CD4-positive, alpha-beta memory T cell (primary cell): ENCODE results near the gene GPR15. TPM values are rescaled to one million over a fixed set of nuclear protein-coding genes. Genes with fewer than 3 reads are reported as not detected.
A peak's percentile ranks its signal among the peaks of the same experiment; 100 is the strongest.

ENCODE experiments used
- CTCF ChIA-PET: fragments of 350-600 bp; sonication (Branson Sonifier 250); formaldehyde crosslinking; loops from one replicate; lab custom pipeline; 2021; ENCODE audit warnings: inconsistent platforms; ENCODE audit not compliant: partially characterized antibody; lab: Charles Lee
- POLR2A ChIA-PET: fragments of 350-600 bp; sonication (Branson Sonifier 250); formaldehyde crosslinking; loops from one replicate; lab custom pipeline; 2021; ENCODE audit not compliant: partially characterized antibody; lab: Charles Lee
- DNase-seq, 5 donors: peaks; one replicate each; pipeline versions ENCODE4 v3.0.0 to v3.0.0-alpha.2; 2020 to 2022; ENCODE audit warnings: mixed read lengths in 1 of 5
- H3K27ac ChIP-seq: one replicate; pipeline ENCODE4 v1.7.0; 2013; ENCODE audit warnings: low read depth, low read length
- H3K27me3 ChIP-seq: 2 replicates; pipeline ENCODE4 v1.7.0; 2013; ENCODE audit warnings: mild to moderate bottlenecking, low read length, moderate library complexity; ENCODE audit not compliant: insufficient read depth
- H3K36me3 ChIP-seq: 2 replicates; pipeline ENCODE4 v1.7.0; 2013; ENCODE audit warnings: mild to moderate bottlenecking, low read length, moderate library complexity; ENCODE audit not compliant: insufficient read depth
- H3K4me1 ChIP-seq: 2 replicates; pipeline ENCODE4 v1.7.0; 2013; ENCODE audit warnings: mild to moderate bottlenecking, low read length, moderate library complexity; ENCODE audit not compliant: insufficient read depth
- H3K4me3 ChIP-seq, 2 donors: one replicate each; pipeline ENCODE4 v1.7.0; 2013; ENCODE audit warnings: low read length in 2 of 2, mild to moderate bottlenecking in 1 of 2
- H3K9me3 ChIP-seq, 2 donors: one replicate each; pipeline ENCODE4 v1.7.0; 2013; ENCODE audit warnings: low read length in 2 of 2, control low read depth in 1 of 2; ENCODE audit not compliant: control insufficient read depth in 1 of 2
- H3K27ac Mint-ChIP-seq, 7 donors: one replicate each; pipeline ENCODE4 v1.8.0; 2020 to 2021; ENCODE audit warnings: mixed read lengths in 7 of 7, mild to moderate bottlenecking in 6 of 7, inconsistent platforms in 3 of 7, moderate library complexity in 3 of 7
- H3K27me3 Mint-ChIP-seq, 2 donors: one replicate each; pipeline ENCODE4 v1.8.0; 2020 to 2021; ENCODE audit warnings: mixed read lengths in 2 of 2
- H3K36me3 Mint-ChIP-seq, 2 donors: one replicate each; pipeline ENCODE4 v1.8.0; 2020 to 2021; ENCODE audit warnings: mixed read lengths in 2 of 2, inconsistent platforms in 1 of 2, mild to moderate bottlenecking in 1 of 2
- H3K4me1 Mint-ChIP-seq, 4 donors: one replicate each; pipeline ENCODE4 v1.8.0; 2020 to 2021; ENCODE audit warnings: mixed read lengths in 4 of 4, mild to moderate bottlenecking in 1 of 4
- H3K4me3 Mint-ChIP-seq, 8 donors: one replicate each; pipeline ENCODE4 v1.8.0; 2020 to 2021; ENCODE audit warnings: mixed read lengths in 8 of 8, mild to moderate bottlenecking in 7 of 8, moderate library complexity in 6 of 8, inconsistent platforms in 3 of 8
- H3K9me3 Mint-ChIP-seq, 8 donors: one replicate each; pipeline ENCODE4 v1.8.0; 2020 to 2021; ENCODE audit warnings: mixed read lengths in 8 of 8, mild to moderate bottlenecking in 5 of 8, inconsistent platforms in 3 of 8, moderate library complexity in 1 of 8
- intact Hi-C: fragments of 100-400 bp; cut with micrococcal nuclease; formaldehyde crosslinking; loops from one replicate; pipeline ENCODE4 v1.15.1; 2023
- polyA plus RNA-seq, 2 donors: library from polyadenylated mRNA; unstranded; fragments of 300-500 nt; fragmentation: Illumina TruSeq; gene quantifications; one replicate each; pipeline ENCODE4 v1.2.3, GENCODE V29; 2021
- total RNA-seq, 2 experiments: library from RNA; stranded (reverse); gene quantifications; one replicate each; pipeline ENCODE4 v1.2.3, GENCODE V29; 2021

Gene GPR15
- total and polyA plus RNA-seq, 4 experiments from 2014 or later: 12.9 to 32.0 (median 22.7) TPM

- H3K4me1 ChIP-seq: peaks cover 93% of the 10 kb centered on the region
- intact Hi-C loops: no loop called here
- CTCF ChIA-PET: interaction anchor here (1.5 to 5.2 kb wide), 3 partner anchors 11 to 31 kb away, joined by 7 to 30 read pairs (median 12); partner anchors contain the start of gene CLDND1
Observed at GRCh38 chr3:98553753-98554152, 22.0 kb downstream of the GPR15 start.

GRCh38 chr3:98554580-98554979, 22.8 kb downstream of the GPR15 start:
- H3K27me3 Mint-ChIP-seq: no peaks in the 10 kb centered on the region
- H3K27ac Mint-ChIP-seq: peak overlapping the region; percentile 84 to 99 (median 96)
- H3K36me3 Mint-ChIP-seq: peaks cover 0 to 4% of the 10 kb centered on the region in 2 donors
- Histone ChIP-seq H3K27ac (peak overlapping the region; percentile 38), H3K27me3 (no peaks in the 10 kb centered on the region), H3K36me3 (no peaks in the 10 kb centered on the region), H3K4me1 (peaks cover 97% of the 10 kb centered on the region), H3K9me3 (no peaks in the 10 kb centered on the region), H3K4me3 (peak overlapping the region in 1 of 2 donors; percentile 11)
- H3K4me1 Mint-ChIP-seq: peaks cover 56 to 94% (median 74%) of the 10 kb centered on the region in 4 donors
- intact Hi-C loops: no loop called here
- peaks cover 0 to 2% (median 0%) of the 10 kb centered on the region in 8 donors for H3K9me3 Mint-ChIP-seq
- ChIA-PET POLR2A (interaction anchor here (1.1 to 20.3 kb wide), 9 partner anchors 8 to 733 kb away, joined by 3 to 680 read pairs (median 24); partner anchors contain the start of genes CLDND1, CPOX, CRYBG3 and GPR15), CTCF (interaction anchor here (0.7 to 5.2 kb wide), 4 partner anchors 11 to 32 kb away, joined by 3 to 42 read pairs (median 29); partner anchors contain the start of gene CLDND1)
- H3K4me3 Mint-ChIP-seq: peak overlapping the region in 4 of 8 donors; percentile 59 to 89 (median 76)
- no peak for DNase-seq

More at GRCh38 chr3:98553753-98554152, 22.0 kb downstream of the GPR15 start:
- Mint-ChIP-seq H3K36me3 (peaks cover 0 to 4% of the 10 kb centered on the region in 2 donors), H3K9me3 (peaks cover 0 to 2% (median 0%) of the 10 kb centered on the region in 8 donors), H3K4me3 (peak overlapping the region in 6 of 8 donors; percentile 7 to 77 (median 54)), H3K4me1 (peaks cover 53 to 91% (median 69%) of the 10 kb centered on the region in 4 donors), H3K27me3 (no peaks in the 10 kb centered on the region), H3K27ac (peak overlapping the region; percentile 10 to 97 (median 84))
- Histone ChIP-seq H3K4me3 (no peak overlapping the region), H3K9me3 (no peaks in the 10 kb centered on the region), H3K27ac (peak overlapping the region; percentile 38), H3K36me3 (no peaks in the 10 kb centered on the region), H3K27me3 (no peaks in the 10 kb centered on the region)
- DNase-seq: no peak
- POLR2A ChIA-PET: interaction anchor here (1.0 to 20.3 kb wide), 7 partner anchors 12 to 732 kb away, joined by 3 to 680 read pairs (median 72); partner anchors contain the start of genes CLDND1, CPOX, CRYBG3 and GPR15

GRCh38 chr3:98555025-98555379, 23.2 kb downstream of the GPR15 start:
- peaks cover 93% of the 10 kb centered on the region for H3K4me1 ChIP-seq
- peak overlapping the region; percentile 94 to 99 (median 97) for H3K27ac Mint-ChIP-seq
- intact Hi-C loops: no loop called here
- H3K4me3 ChIP-seq: peak overlapping the region in 1 of 2 donors; percentile 11
- H3K4me1 Mint-ChIP-seq: peaks cover 56 to 90% (median 74%) of the 10 kb centered on the region in 4 donors
- peak overlapping the region in 6 of 8 donors; percentile 72 to 89 (median 80) for H3K4me3 Mint-ChIP-seq
- no peaks in the 10 kb centered on the region for H3K9me3 ChIP-seq
- H3K27me3 ChIP-seq: no peaks in the 10 kb centered on the region
- CTCF ChIA-PET: interaction anchor here (0.7 to 5.2 kb wide), 4 partner anchors 10 to 33 kb away, joined by 3 to 42 read pairs (median 29); partner anchors contain the start of gene CLDND1
- peaks cover 0 to 4% of the 10 kb centered on the region in 2 donors for H3K36me3 Mint-ChIP-seq
- no peak for DNase-seq
- H3K27ac ChIP-seq: peak overlapping the region; percentile 73
- peaks cover 0 to 2% (median 0%) of the 10 kb centered on the region in 8 donors for H3K9me3 Mint-ChIP-seq
- POLR2A ChIA-PET: interaction anchor here (1.1 to 20.3 kb wide), 8 partner anchors 8 to 733 kb away, joined by 3 to 680 read pairs (median 48); partner anchors contain the start of genes CLDND1, CPOX, CRYBG3 and GPR15
- no peaks in the 10 kb centered on the region for H3K27me3 Mint-ChIP-seq
- H3K36me3 ChIP-seq: no peaks in the 10 kb centered on the region

GRCh38 chr3:98556164-98557130, 24.7 kb downstream of the GPR15 start:
- CTCF ChIA-PET: interaction anchor here (0.6 to 5.2 kb wide), 9 partner anchors 9 to 41 kb away, joined by 3 to 42 read pairs (median 7); partner anchors contain the start of gene CLDND1
- H3K4me1 ChIP-seq: peaks cover 86% of the 10 kb centered on the region
- peak overlapping the region; percentile 73 for H3K27ac ChIP-seq
- Mint-ChIP-seq H3K9me3 (no peaks in the 10 kb centered on the region), H3K4me3 (peak overlapping the region; percentile 72 to 89 (median 80)), H3K27ac (peak overlapping the region; percentile 94 to 99 (median 97)), H3K4me1 (peaks cover 56 to 89% (median 76%) of the 10 kb centered on the region in 4 donors), H3K27me3 (no peaks in the 10 kb centered on the region), H3K36me3 (no peaks in the 10 kb centered on the region)
- H3K4me3 ChIP-seq: peak overlapping the region in 1 of 2 donors; percentile 0
- H3K27me3 ChIP-seq: no peaks in the 10 kb centered on the region
- POLR2A ChIA-PET: interaction anchor here (1.2 to 20.3 kb wide), 9 partner anchors 9 to 43 kb away, joined by 3 to 680 read pairs (median 24); partner anchors contain the start of genes CLDND1, CPOX and GPR15
- peak; percentile 43 to 90 (median 54) for DNase-seq
- H3K36me3 ChIP-seq: no peaks in the 10 kb centered on the region
- intact Hi-C loops: loop anchor here (1.0 to 2.0 kb wide), 5 partner anchors 8 to 36 kb away; partner anchors contain the start of genes CLDND1 and CPOX
- no peaks in the 10 kb centered on the region for H3K9me3 ChIP-seq

- Histone ChIP-seq H3K9me3 (no peaks in the 10 kb centered on the region), H3K27me3 (no peaks in the 10 kb centered on the region), H3K27ac (peak overlapping the region; percentile 73), H3K4me1 (peaks cover 85% of the 10 kb centered on the region), H3K36me3 (no peaks in the 10 kb centered on the region), H3K4me3 (peak overlapping the region in 1 of 2 donors; percentile 2)
- no peaks in the 10 kb centered on the region for H3K9me3 Mint-ChIP-seq
- intact Hi-C loops: loop anchor here (2.0 kb wide), 1 partner anchor 35 kb away; the partner anchor contains the start of gene CPOX
- POLR2A ChIA-PET: interaction anchor here (1.2 to 20.3 kb wide), 7 partner anchors 8 to 44 kb away, joined by 3 to 680 read pairs (median 72); partner anchors contain the start of genes CLDND1, CPOX and GPR15
- peak in 1 of 5 donors; percentile 68 for DNase-seq
- H3K4me3 Mint-ChIP-seq: peak overlapping the region; percentile 57 to 89 (median 84)
- no peaks in the 10 kb centered on the region for H3K36me3 Mint-ChIP-seq
- CTCF ChIA-PET: interaction anchor here (1.1 to 5.2 kb wide), 8 partner anchors 8 to 37 kb away, joined by 3 to 42 read pairs (median 8); partner anchors contain the start of gene CLDND1
- peaks cover 53 to 86% (median 74%) of the 10 kb centered on the region in 4 donors for H3K4me1 Mint-ChIP-seq
- H3K27me3 Mint-ChIP-seq: no peaks in the 10 kb centered on the region
- peak overlapping the region; percentile 94 to 99 (median 97) for H3K27ac Mint-ChIP-seq
Observed at GRCh38 chr3:98557324-98558010, 25.7 kb downstream of the GPR15 start.
